MCF 10A (cell line): ENCODE measurements around the gene TAF4B. TPM values are rescaled to one million over a fixed set of nuclear protein-coding genes. Genes with fewer than 3 reads are reported as not detected.
"Not testable (repeated sequence)": the region's sequence is repeated elsewhere in the genome, so short reads cannot be mapped to it uniquely, and the experiment has no call there.

Source experiments
- BruUV-seq: library from RNA; stranded (reverse); fragments of 400-500 nt; replicated peaks from 2 replicates; lab custom pipeline; 2021; lab: Mats Ljungman, UMichigan
- CTCF ChIA-PET: fragments of 300-600 bp; sonication (Branson Sonifier 250); formaldehyde crosslinking; extraction: SDS; loops from one replicate; lab custom pipeline; 2021; ENCODE audit warnings: antibody characterized with exemption, inconsistent platforms; lab: Yijun Ruan, JAX
- POLR2A ChIA-PET: fragments of 300-600, 350-650 bp; sonication (Branson Sonifier 250); formaldehyde crosslinking; extraction: SDS; loops from one replicate; lab custom pipeline; 2020; ENCODE audit warnings: antibody characterized with exemption, inconsistent platforms; lab: Yijun Ruan, JAX
- DNase-seq: peaks from one replicate; pipeline ENCODE4 v3.0.0-alpha.2; 2018; ENCODE audit not compliant: unreplicated experiment
- H3K27ac Mint-ChIP-seq: one replicate; pipeline ENCODE4 v1.8.0; 2022; ENCODE audit warnings: mild to moderate bottlenecking, low read depth, mixed read lengths; ENCODE audit not compliant: unreplicated experiment
- H3K27me3 Mint-ChIP-seq: one replicate; pipeline ENCODE4 v1.8.0; 2022; ENCODE audit warnings: mixed read lengths; ENCODE audit not compliant: insufficient read depth, unreplicated experiment
- H3K36me3 Mint-ChIP-seq: one replicate; pipeline ENCODE4 v1.8.0; 2022; ENCODE audit warnings: mild to moderate bottlenecking, moderate library complexity, mixed read lengths; ENCODE audit not compliant: insufficient read depth, unreplicated experiment
- H3K4me1 Mint-ChIP-seq: one replicate; pipeline ENCODE4 v1.8.0; 2022; ENCODE audit warnings: mixed read lengths; ENCODE audit not compliant: insufficient read depth, unreplicated experiment
- H3K4me3 Mint-ChIP-seq: one replicate; pipeline ENCODE4 v1.8.0; 2022; ENCODE audit warnings: mild to moderate bottlenecking, moderate library complexity, mixed read lengths; ENCODE audit not compliant: unreplicated experiment
- H3K9me3 Mint-ChIP-seq: one replicate; pipeline ENCODE4 v1.8.0; 2022; ENCODE audit warnings: mixed read lengths; ENCODE audit not compliant: unreplicated experiment
- intact Hi-C: fragments of 100-400 bp; cut with micrococcal nuclease; formaldehyde crosslinking; loops from 2 replicates; pipeline ENCODE4 v1.14.1; 2022
- total RNA-seq: library from RNA; stranded (reverse); gene quantifications from 2 replicates; pipeline ENCODE4 v1.2.3, GENCODE V29; 2022
- TF ChIP-seq, protein P1 (sequence below): fragments of 200-600 bp; IDR thresholded peaks from one replicate; pipeline ENCODE4 v1.8.0; 2022; ENCODE audit warnings: antibody characterized with exemption, mild to moderate bottlenecking; ENCODE audit not compliant: unreplicated experiment

The TAF4B gene
- total RNA-seq, 1 experiment from 2014 or later = 9.2 TPM

- ChIA-PET CTCF (interaction anchor here (0.6 to 1.5 kb wide), 5 partner anchors 9 to 319 kb away, joined by 3 to 5 read pairs (median 3); no protein-coding TSS in a partner anchor), POLR2A (interaction anchor here (0.6 to 1.7 kb wide), 8 partner anchors 8 to 1002 kb away, joined by 3 read pairs; partner anchors contain the start of gene KCTD1)
- no peaks in the 10 kb centered on the region for H3K9me3 Mint-ChIP-seq
- H3K36me3 Mint-ChIP-seq = no peaks in the 10 kb centered on the region
- peak overlapping the region; percentile 49 for H3K4me3 Mint-ChIP-seq
- H3K27ac Mint-ChIP-seq = peak overlapping the region; percentile 44
- BruUV-seq = TSS peak; percentile 71
- peaks cover 39% of the 10 kb centered on the region for H3K4me1 Mint-ChIP-seq
- peak; percentile 92 for DNase-seq
- intact Hi-C loops = loop anchor here (5.0 kb wide), 1 partner anchor 111 kb away; the partner anchor contains the start of gene KCTD1
- H3K27me3 Mint-ChIP-seq = no peaks in the 10 kb centered on the region
- TF ChIP-seq, protein P1, sequence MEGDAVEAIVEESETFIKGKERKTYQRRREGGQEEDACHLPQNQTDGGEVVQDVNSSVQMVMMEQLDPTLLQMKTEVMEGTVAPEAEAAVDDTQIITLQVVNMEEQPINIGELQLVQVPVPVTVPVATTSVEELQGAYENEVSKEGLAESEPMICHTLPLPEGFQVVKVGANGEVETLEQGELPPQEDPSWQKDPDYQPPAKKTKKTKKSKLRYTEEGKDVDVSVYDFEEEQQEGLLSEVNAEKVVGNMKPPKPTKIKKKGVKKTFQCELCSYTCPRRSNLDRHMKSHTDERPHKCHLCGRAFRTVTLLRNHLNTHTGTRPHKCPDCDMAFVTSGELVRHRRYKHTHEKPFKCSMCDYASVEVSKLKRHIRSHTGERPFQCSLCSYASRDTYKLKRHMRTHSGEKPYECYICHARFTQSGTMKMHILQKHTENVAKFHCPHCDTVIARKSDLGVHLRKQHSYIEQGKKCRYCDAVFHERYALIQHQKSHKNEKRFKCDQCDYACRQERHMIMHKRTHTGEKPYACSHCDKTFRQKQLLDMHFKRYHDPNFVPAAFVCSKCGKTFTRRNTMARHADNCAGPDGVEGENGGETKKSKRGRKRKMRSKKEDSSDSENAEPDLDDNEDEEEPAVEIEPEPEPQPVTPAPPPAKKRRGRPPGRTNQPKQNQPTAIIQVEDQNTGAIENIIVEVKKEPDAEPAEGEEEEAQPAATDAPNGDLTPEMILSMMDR = no peak
Observed at GRCh38 chr18:26436176-26437051, 210.2 kb downstream of the TAF4B start.

- H3K36me3 Mint-ChIP-seq, H3K27ac Mint-ChIP-seq, DNase-seq, H3K9me3 Mint-ChIP-seq, H3K27me3 Mint-ChIP-seq, BruUV-seq, H3K4me3 Mint-ChIP-seq: not testable (repeated sequence)
- H3K4me1 Mint-ChIP-seq = peaks cover 47% of the 10 kb centered on the region
- ChIA-PET CTCF (interaction anchor here (0.6 to 1.0 kb wide), 3 partner anchors 10 to 705 kb away, joined by 3 read pairs; no protein-coding TSS in a partner anchor), POLR2A (interaction anchor here (1.5 to 2.2 kb wide), 3 partner anchors 32 to 107 kb away, joined by 3 to 7 read pairs (median 4); no protein-coding TSS in a partner anchor)
- intact Hi-C loops = loop anchor here (5.0 kb wide), 1 partner anchor 110 kb away; the partner anchor contains the start of gene KCTD1
Observed at GRCh38 chr18:26437634-26438033, 211.4 kb downstream of the TAF4B start.

- intact Hi-C loops = loop anchor here (5.0 kb wide), 1 partner anchor 108 kb away; the partner anchor contains the start of gene KCTD1
- ChIA-PET POLR2A (interaction anchor here (1.0 to 7.2 kb wide), 5 partner anchors 10 to 111 kb away, joined by 3 to 40 read pairs (median 4); no protein-coding TSS in a partner anchor), CTCF (interaction anchor here (0.6 to 2.9 kb wide), 12 partner anchors 11 to 323 kb away, joined by 3 to 12 read pairs (median 4); no protein-coding TSS in a partner anchor)
- Mint-ChIP-seq H3K36me3 (no peaks in the 10 kb centered on the region), H3K27me3 (no peaks in the 10 kb centered on the region), H3K4me1 (peaks cover 48% of the 10 kb centered on the region), H3K4me3 (no peak overlapping the region), H3K9me3 (peaks cover 9% of the 10 kb centered on the region), H3K27ac (no peak overlapping the region)
- BruUV-seq = no TSS peak
- TF ChIP-seq, protein P1 = no peak
- no peak for DNase-seq
Observed at GRCh38 chr18:26438980-26439379, 212.7 kb downstream of the TAF4B start.

GRCh38 chr18:26439537-26439936, 213.3 kb downstream of the TAF4B start:
- no TSS peak for BruUV-seq
- intact Hi-C loops = loop anchor here (5.0 kb wide), 1 partner anchor 108 kb away; the partner anchor contains the start of gene KCTD1
- CTCF ChIA-PET = interaction anchor here (0.6 to 2.9 kb wide), 10 partner anchors 12 to 322 kb away, joined by 3 to 12 read pairs (median 5); no protein-coding TSS in a partner anchor
- TF ChIP-seq, protein P1 = no peak
- H3K27me3 Mint-ChIP-seq = no peaks in the 10 kb centered on the region
- POLR2A ChIA-PET = interaction anchor here (0.5 to 7.2 kb wide), 14 partner anchors 10 to 214 kb away, joined by 3 to 41 read pairs (median 10); partner anchors contain the start of gene KCTD1
- H3K4me1 Mint-ChIP-seq = peaks cover 48% of the 10 kb centered on the region
- H3K36me3 Mint-ChIP-seq = no peaks in the 10 kb centered on the region
- H3K9me3 Mint-ChIP-seq = peaks cover 13% of the 10 kb centered on the region
- H3K27ac Mint-ChIP-seq = no peak overlapping the region
- no peak for DNase-seq
- no peak overlapping the region for H3K4me3 Mint-ChIP-seq
